ENCODE measurements around the gene VWA3A.
"Not testable (repeated sequence)": the region's sequence is repeated elsewhere in the genome, so short reads cannot be mapped to it uniquely, and the experiment has no call there.

VWA3A gene

GRCh38 chr16:22164482-22164881, 72.1 kb downstream of the VWA3A start:
- no peak for DNase-seq (ENCODE audit: low read depth in 1 of 2, low spot score in 1 of 2)
- TF ChIP-seq REST (IDR thresholded peaks at IDR 0.05; ENCODE audit: insufficient replicate concordance, low read depth) (no peak), GABPA (IDR thresholded peaks at IDR 0.05; ENCODE audit: low read depth) (no peak), POLR2AphosphoS5 (IDR thresholded peaks at IDR 0.05; ENCODE audit: low read depth) (no peak), CTCF (IDR thresholded peaks at IDR 0.05; ENCODE audit: insufficient read depth, low read length) (no peak), SPI1 (IDR thresholded peaks at IDR 0.05; ENCODE audit: borderline replicate concordance, low read depth) (no peak)
- H3K4me3 ChIP-seq (replicated peaks; ENCODE audit: insufficient read depth, low read length), result no peak overlapping the region
- H3K27me3 ChIP-seq (ENCODE audit: insufficient read depth, poor library complexity, severe bottlenecking), result peaks cover 14% of the 10 kb centered on the region
- no peak overlapping the region for H3K27ac ChIP-seq (replicated peaks)

- no peak overlapping the region for H3K4me3 ChIP-seq (replicated peaks; ENCODE audit: insufficient read depth, low read length)
- H3K27me3 ChIP-seq (ENCODE audit: insufficient read depth, poor library complexity, severe bottlenecking), result peaks cover 14% of the 10 kb centered on the region
- DNase-seq (ENCODE audit: low read depth in 1 of 2, low spot score in 1 of 2), result no peak
- H3K27ac ChIP-seq (replicated peaks), result no peak overlapping the region
- TF ChIP-seq POLR2AphosphoS5 (IDR thresholded peaks at IDR 0.05; ENCODE audit: low read depth) (no peak), SPI1 (IDR thresholded peaks at IDR 0.05; ENCODE audit: borderline replicate concordance, low read depth) (no peak), GABPA (IDR thresholded peaks at IDR 0.05; ENCODE audit: low read depth) (no peak), REST (IDR thresholded peaks at IDR 0.05; ENCODE audit: insufficient replicate concordance, low read depth) (no peak), CTCF (IDR thresholded peaks at IDR 0.05; ENCODE audit: insufficient read depth, low read length) (no peak)
Measured at GRCh38 chr16:22165508-22166285, 73.4 kb downstream of the VWA3A start.

GRCh38 chr16:22171953-22172352, 79.6 kb downstream of the VWA3A start:
- H3K27me3 ChIP-seq (ENCODE audit: insufficient read depth, poor library complexity, severe bottlenecking), result no peaks in the 10 kb centered on the region
- no peak for DNase-seq (ENCODE audit: low read depth in 1 of 2, low spot score in 1 of 2)
- no peak for TF ChIP-seq POLR2AphosphoS5 (IDR thresholded peaks at IDR 0.05; ENCODE audit: low read depth)
- no peak for TF ChIP-seq CTCF (IDR thresholded peaks at IDR 0.05; ENCODE audit: insufficient read depth, low read length)
- no peak for TF ChIP-seq SPI1 (IDR thresholded peaks at IDR 0.05; ENCODE audit: borderline replicate concordance, low read depth)
- no peak for TF ChIP-seq GABPA (IDR thresholded peaks at IDR 0.05; ENCODE audit: low read depth)
- no peak overlapping the region for H3K4me3 ChIP-seq (replicated peaks; ENCODE audit: insufficient read depth, low read length)
- no peak overlapping the region for H3K27ac ChIP-seq (replicated peaks)

GRCh38 chr16:22172642-22173041, 80.3 kb downstream of the VWA3A start:
- DNase-seq (ENCODE audit: low read depth in 1 of 2, low spot score in 1 of 2); H3K27ac ChIP-seq (replicated peaks); H3K4me3 ChIP-seq (replicated peaks; ENCODE audit: insufficient read depth, low read length); H3K27me3 ChIP-seq (ENCODE audit: insufficient read depth, poor library complexity, severe bottlenecking): not testable (repeated sequence)

Measured in HL-60 (cell line).